Endothelial cell of umbilical vein (primary cell): ENCODE measurements around the gene VPS13A.

Source experiments
- CTCF ChIP-seq, 2 donors: IDR thresholded peaks; 1 replicate in 1 of 2; 2 replicates in 1 of 2; pipeline ENCODE4 v1.5.1; 2011; ENCODE audit warnings: low read length in 2 of 2, mild to moderate bottlenecking in 2 of 2, moderate library complexity in 2 of 2, control low read depth in 1 of 2, inconsistent platforms in 1 of 2, low read depth in 1 of 2; ENCODE audit not compliant: insufficient read depth in 1 of 2; ENCODE audit errors: extremely low read depth in 1 of 2
- EZH2 ChIP-seq: IDR thresholded peaks from 2 replicates; pipeline ENCODE4 v1.6.1; 2012; ENCODE audit warnings: borderline replicate concordance, low read depth, mild to moderate bottlenecking, moderate library complexity, low read length, inconsistent platforms; ENCODE audit not compliant: severe bottlenecking
- MAX ChIP-seq: IDR thresholded peaks from 2 replicates; pipeline ENCODE4 v1.6.1; 2011; ENCODE audit not compliant: insufficient read depth, insufficient read length
- MYC ChIP-seq: IDR thresholded peaks from one replicate; pipeline ENCODE4 v1.6.1; 2011; ENCODE audit warnings: mild to moderate bottlenecking, low read depth, low read length
- POLR2A ChIP-seq: IDR thresholded peaks from 2 replicates; pipeline ENCODE4 v1.6.1; 2012; ENCODE audit warnings: low read depth, mild to moderate bottlenecking, control low read depth, low read length
- POLR2AphosphoS5 ChIP-seq: IDR thresholded peaks from 2 replicates; pipeline ENCODE4 v1.6.1; 2012; ENCODE audit warnings: low read depth, mild to moderate bottlenecking, control low read depth, low read length, moderate library complexity; ENCODE audit not compliant: insufficient read depth

- no peak for TF ChIP-seq CTCF (IDR thresholded peaks at IDR 0.05; ENCODE audit: extremely low read depth in 1 of 2, insufficient read depth in 1 of 2, low read depth in 1 of 2, low read length in 2 of 2)
- no peak for TF ChIP-seq POLR2AphosphoS5
- no peak for TF ChIP-seq EZH2
- no peak for TF ChIP-seq POLR2A
- TF ChIP-seq MYC: no peak
- TF ChIP-seq MAX: no peak
Observed at GRCh38 chr9:77469515-77470231, 292.3 kb downstream of the VPS13A start.
